Left lung (tissue), 10 donors: ENCODE data around the gene CMTM4. TPM values are rescaled to one million over a fixed set of nuclear protein-coding genes. Genes with fewer than 3 reads are reported as not detected.

Experiments used
- ATAC-seq: fragments of 200-7000 bp; cut with Tn5 transposase; one replicate; pipeline ENCODE4 v1.9.1; 2020; ENCODE audit warnings: moderate library complexity
- DNase-seq, 4 donors: peaks; one replicate each; pipeline ENCODE4 v3.0.0-alpha.2; 2013 to 2020
- H3K27ac ChIP-seq, 2 donors: fragments of 200-600 bp; sonication (generic) in 1 of 2; one replicate each; pipeline versions ENCODE4 v1.5.0 to v1.8.0; 2020 to 2021
- H3K27me3 ChIP-seq, 2 donors: fragments of 200-600 bp; sonication (generic) in 1 of 2; one replicate each; pipeline versions ENCODE4 v1.5.0 to v1.8.0; 2020 to 2021
- H3K36me3 ChIP-seq, 2 donors: fragments of 200-600 bp; sonication (generic) in 1 of 2; one replicate each; pipeline versions ENCODE4 v1.5.0 to v1.8.0; 2020 to 2021
- H3K4me1 ChIP-seq, 2 donors: fragments of 200-600 bp; one replicate each; pipeline ENCODE4 v1.8.0; 2021
- H3K4me3 ChIP-seq, 2 donors: fragments of 200-600 bp; sonication (generic) in 1 of 2; one replicate each; pipeline versions ENCODE4 v1.5.0 to v1.8.0; 2020 to 2021; ENCODE audit warnings: mild to moderate bottlenecking in 1 of 2
- H3K9me3 ChIP-seq, 2 donors: fragments of 200-600 bp; sonication (generic) in 1 of 2; one replicate each; pipeline versions ENCODE4 v1.5.0 to v1.8.0; 2020 to 2021
- intact Hi-C, 2 donors: fragments of 100-400 bp; cut with DNase I; formaldehyde crosslinking; loops; one replicate each; pipeline versions ENCODE4 v1.11.2 to v1.14.2; 2022
- polyA plus RNA-seq, 6 donors: library from polyadenylated mRNA; unstranded; fragments of 120-200 nt; gene quantifications; one replicate each; pipeline ENCODE4 v1.2.1, GENCODE V29; 2013; ENCODE audit not compliant: insufficient read length in 6 of 6
- total RNA-seq, 2 donors: library from RNA; stranded (reverse); fragmentation: NEBNext Ultra II Directional; extraction: Animal tissue kit (Norgen Biotek cat#: 25700); gene quantifications; one replicate each; pipeline ENCODE4 v1.2.1, GENCODE V29; 2021
- TF ChIP-seq, protein P1 (sequence below), 2 donors: fragments of 200-600 bp; sonication (generic) in 1 of 2; IDR thresholded peaks; one replicate each; pipeline versions ENCODE4 v1.5.0 to v1.8.0; 2021; ENCODE audit warnings: antibody characterized with exemption in 2 of 2
- donor health status: DM: no; HTN: yes; CAD: no.
- donor health status: DM: no; HTN: no; CAD: no.

Gene CMTM4
- total and polyA plus RNA-seq, 8 donors: 25.2 to 72.3 (median 34.6) TPM

DNA sequence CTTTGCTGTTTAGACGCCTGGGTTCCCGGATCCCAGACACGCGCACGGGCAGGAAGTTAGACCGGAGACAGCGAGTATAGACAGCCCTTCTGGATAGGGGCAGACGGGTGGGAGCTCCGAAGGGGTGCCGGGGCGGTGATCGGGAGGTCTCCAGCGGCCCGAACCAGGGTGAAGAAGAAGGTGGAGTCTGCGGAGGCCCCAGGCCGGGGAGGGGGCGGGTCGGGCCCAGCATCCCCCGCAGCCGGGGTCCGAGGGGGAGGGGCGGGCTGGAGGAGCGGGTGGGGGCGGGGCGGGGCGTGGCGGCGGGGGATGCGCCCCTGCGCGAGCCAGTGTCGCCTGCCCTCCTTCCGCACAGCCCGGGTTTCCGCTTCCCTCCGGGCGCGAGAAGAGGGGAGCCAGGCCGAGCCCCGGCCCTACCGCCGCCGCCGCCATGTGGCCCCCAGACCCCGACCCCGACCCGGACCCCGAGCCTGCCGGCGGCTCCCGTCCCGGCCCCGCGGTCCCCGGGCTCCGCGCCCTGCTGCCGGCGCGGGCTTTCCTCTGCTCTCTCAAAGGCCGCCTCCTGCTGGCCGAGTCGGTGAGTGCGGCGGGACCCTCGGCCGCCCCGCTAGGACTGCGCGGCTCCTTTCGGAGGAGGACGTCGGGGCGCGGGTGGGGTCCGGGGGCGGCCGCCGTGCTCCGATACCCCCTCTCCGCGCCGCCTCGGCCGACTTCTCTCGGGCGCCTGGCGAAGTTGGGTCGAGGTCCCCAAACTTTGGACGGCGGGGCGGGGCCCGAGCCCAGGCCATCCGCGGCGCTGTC is 92.0 kb downstream of the CMTM4 start, which contains the start of gene CMTM3:
TSS of gene CMTM3 (plus strand) at position 329 of the 801 bp plus-strand sequence. CDS start at position 431, 102 bp downstream.
- ATAC-seq: peak; percentile 70
- Histone ChIP-seq H3K36me3 (peaks cover 0 to 12% of the 10 kb centered on the region in 2 donors), H3K4me1 (peaks cover 9 to 46% of the 10 kb centered on the region in 2 donors), H3K9me3 (peaks cover 0 to 2% of the 10 kb centered on the region in 2 donors), H3K27ac (peak within 1 kb of the TSS; percentile 93), H3K27me3 (peaks cover 0 to 14% of the 10 kb centered on the region in 2 donors), H3K4me3 (peak within 1 kb of the TSS; percentile 87 to 88)
- intact Hi-C loops: loop anchor here in 1 of 2 donors (5.0 to 10.0 kb wide), 2 partner anchors 120 to 197 kb away; no protein-coding TSS in a partner anchor
- TF ChIP-seq, protein P1, sequence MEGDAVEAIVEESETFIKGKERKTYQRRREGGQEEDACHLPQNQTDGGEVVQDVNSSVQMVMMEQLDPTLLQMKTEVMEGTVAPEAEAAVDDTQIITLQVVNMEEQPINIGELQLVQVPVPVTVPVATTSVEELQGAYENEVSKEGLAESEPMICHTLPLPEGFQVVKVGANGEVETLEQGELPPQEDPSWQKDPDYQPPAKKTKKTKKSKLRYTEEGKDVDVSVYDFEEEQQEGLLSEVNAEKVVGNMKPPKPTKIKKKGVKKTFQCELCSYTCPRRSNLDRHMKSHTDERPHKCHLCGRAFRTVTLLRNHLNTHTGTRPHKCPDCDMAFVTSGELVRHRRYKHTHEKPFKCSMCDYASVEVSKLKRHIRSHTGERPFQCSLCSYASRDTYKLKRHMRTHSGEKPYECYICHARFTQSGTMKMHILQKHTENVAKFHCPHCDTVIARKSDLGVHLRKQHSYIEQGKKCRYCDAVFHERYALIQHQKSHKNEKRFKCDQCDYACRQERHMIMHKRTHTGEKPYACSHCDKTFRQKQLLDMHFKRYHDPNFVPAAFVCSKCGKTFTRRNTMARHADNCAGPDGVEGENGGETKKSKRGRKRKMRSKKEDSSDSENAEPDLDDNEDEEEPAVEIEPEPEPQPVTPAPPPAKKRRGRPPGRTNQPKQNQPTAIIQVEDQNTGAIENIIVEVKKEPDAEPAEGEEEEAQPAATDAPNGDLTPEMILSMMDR (IDR thresholded peaks at IDR 0.05): peak; percentile 67 to 87
- peak; percentile 60 to 94 (median 76) for DNase-seq

DNA sequence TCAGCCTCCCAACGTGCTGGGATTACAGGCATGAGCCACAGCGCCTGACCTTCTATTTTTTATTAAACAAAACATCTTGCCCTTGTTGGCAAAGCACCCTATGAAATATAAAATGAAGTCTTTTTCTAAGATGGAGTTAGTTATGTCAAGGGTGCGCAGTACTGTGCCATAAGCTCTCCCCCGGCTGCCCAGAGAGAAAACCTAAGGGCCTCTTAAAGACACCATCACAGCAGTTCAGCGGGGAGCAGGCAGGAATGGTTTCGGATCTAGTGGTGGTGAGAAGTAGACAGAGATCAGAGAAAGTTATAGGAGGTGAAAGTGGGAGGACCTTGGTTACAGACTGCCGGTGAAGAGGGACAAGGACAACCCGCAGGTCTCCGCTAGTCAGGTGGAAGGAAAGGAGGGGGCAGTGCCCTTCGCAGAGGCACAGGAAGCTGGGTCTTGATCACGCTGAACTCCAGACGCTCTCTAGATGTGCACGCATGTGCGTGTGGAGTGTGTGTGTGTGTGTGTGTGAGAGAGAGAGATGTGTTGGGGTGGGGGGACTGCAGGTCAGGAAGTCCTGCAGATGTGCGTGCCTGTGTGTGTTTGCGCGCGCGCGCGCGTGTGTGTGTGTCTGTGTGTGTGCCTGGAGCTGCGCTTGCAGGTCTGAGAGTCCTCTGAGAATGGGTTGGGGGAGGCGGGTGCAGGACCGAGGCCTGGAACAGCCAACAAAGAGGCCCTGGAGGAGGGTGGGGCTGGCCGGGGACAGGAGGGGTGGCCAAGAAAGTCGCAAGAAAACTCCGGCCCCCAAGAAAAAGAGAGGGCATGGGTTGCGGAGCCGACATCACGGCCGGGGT is 92.8 kb downstream of the CMTM4 start:
- DNase-seq: peak in 3 of 4 donors; percentile 66 to 78 (median 75)

DNA sequence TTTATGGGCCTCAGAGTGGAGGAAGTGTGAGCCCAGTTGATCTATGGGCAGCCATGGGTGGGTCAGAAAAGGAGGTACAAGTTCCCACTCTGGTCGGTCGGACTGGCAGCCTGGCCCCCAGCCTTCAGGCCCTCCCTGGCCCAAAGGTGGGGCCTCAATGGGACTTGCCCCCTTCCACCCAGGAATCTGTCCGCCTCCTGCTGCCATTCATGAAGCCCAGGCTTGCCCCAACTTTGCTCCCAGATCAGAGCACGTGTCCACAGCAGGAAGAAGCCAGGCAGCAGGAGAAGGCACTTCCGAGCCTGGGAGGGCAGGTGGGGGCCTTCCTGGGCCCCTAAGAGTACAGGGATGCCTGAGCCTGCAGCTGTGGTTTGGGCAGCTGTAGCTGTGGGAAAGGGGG is 95.1 kb downstream of the CMTM4 start:
- Histone ChIP-seq H3K27ac (no peak overlapping the region), H3K4me1 (peaks cover 6 to 20% of the 10 kb centered on the region in 2 donors), H3K4me3 (no peak overlapping the region), H3K9me3 (peaks cover 0 to 2% of the 10 kb centered on the region in 2 donors), H3K27me3 (peaks cover 0 to 14% of the 10 kb centered on the region in 2 donors), H3K36me3 (no peaks in the 10 kb centered on the region)
- TF ChIP-seq, protein P1 (IDR thresholded peaks at IDR 0.05): no peak
- ATAC-seq: no peak
- intact Hi-C loops: loop anchor here in 1 of 2 donors (5.0 to 10.0 kb wide), 2 partner anchors 117 to 194 kb away; no protein-coding TSS in a partner anchor
- peak in 1 of 4 donors; percentile 35 for DNase-seq

More for the DNA sequence above, 92.8 kb downstream of the CMTM4 start:
- peak; percentile 19 for ATAC-seq
- peak overlapping the region; percentile 87 to 88 for H3K4me3 ChIP-seq
- TF ChIP-seq, protein P1 (IDR thresholded peaks at IDR 0.05): no peak
- peaks cover 0 to 14% of the 10 kb centered on the region in 2 donors for H3K27me3 ChIP-seq
- peaks cover 8 to 42% of the 10 kb centered on the region in 2 donors for H3K4me1 ChIP-seq
- H3K27ac ChIP-seq: peak overlapping the region; percentile 93
- peaks cover 0 to 2% of the 10 kb centered on the region in 2 donors for H3K9me3 ChIP-seq
- H3K36me3 ChIP-seq: peaks cover 0 to 3% of the 10 kb centered on the region in 2 donors
- intact Hi-C loops: loop anchor here in 1 of 2 donors (5.0 to 10.0 kb wide), 2 partner anchors 119 to 196 kb away; no protein-coding TSS in a partner anchor

DNA sequence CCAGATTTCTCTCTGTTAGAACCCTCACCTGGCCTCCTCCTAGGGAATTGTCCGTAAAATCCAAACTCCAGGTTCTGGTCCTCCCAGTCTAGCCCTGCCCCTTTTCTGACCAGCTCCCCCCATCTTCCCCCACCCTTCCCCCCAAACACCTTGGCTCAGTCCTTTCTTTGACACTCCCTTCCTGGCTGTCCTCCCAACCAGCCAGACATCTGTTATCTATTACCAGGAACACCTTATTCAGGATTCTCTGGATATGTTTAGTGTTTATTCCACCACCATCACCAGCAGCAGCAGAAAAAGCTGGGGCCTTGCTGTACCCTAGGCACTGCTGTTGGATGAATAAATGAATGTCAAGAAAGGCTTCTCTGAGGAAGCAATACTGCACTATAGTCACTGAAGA is 96.1 kb downstream of the CMTM4 start:
- Histone ChIP-seq H3K9me3 (peaks cover 0 to 2% of the 10 kb centered on the region in 2 donors), H3K27me3 (peaks cover 0 to 14% of the 10 kb centered on the region in 2 donors), H3K4me3 (no peak overlapping the region), H3K4me1 (peaks cover 0 to 11% of the 10 kb centered on the region in 2 donors), H3K27ac (no peak overlapping the region), H3K36me3 (no peaks in the 10 kb centered on the region)
- TF ChIP-seq, protein P1 (IDR thresholded peaks at IDR 0.05): no peak
- DNase-seq (no peak), ATAC-seq (no peak)
- intact Hi-C loops: loop anchor here in 1 of 2 donors (5.0 to 10.0 kb wide), 2 partner anchors 116 to 193 kb away; no protein-coding TSS in a partner anchor
